Heart right ventricle (tissue), 16 donors: ENCODE measurements around the gene PLGRKT. TPM values are rescaled to one million over a fixed set of nuclear protein-coding genes. Genes with fewer than 3 reads are reported as not detected.

Source experiments
- ATAC-seq, 8 donors: fragments of 200-7000 bp; cut with Tn5 transposase; one replicate each; pipeline ENCODE4 v1.9.1; 2020; ENCODE audit warnings: mild to moderate bottlenecking in 8 of 8, moderate library complexity in 8 of 8, moderate number of reproducible peaks in 1 of 8
- DNase-seq, 2 donors: peaks; one replicate each; pipeline ENCODE4 v3.0.0-alpha.2; 2020
- H3K27ac ChIP-seq, 10 donors: fragments of 200-600 bp; sonication (generic) in 2 of 10; one replicate each; pipeline versions ENCODE4 v1.5.0 to v1.8.0; 2020 to 2022; ENCODE audit warnings: mild to moderate bottlenecking in 3 of 10
- H3K27me3 ChIP-seq, 7 donors: fragments of 200-600 bp; one replicate each; pipeline ENCODE4 v1.8.0; 2021 to 2022; ENCODE audit warnings: mild to moderate bottlenecking in 2 of 7
- H3K36me3 ChIP-seq, 9 donors: fragments of 200-600 bp; sonication (generic) in 1 of 9; one replicate each; pipeline versions ENCODE4 v1.5.0 to v1.8.0; 2020 to 2022; ENCODE audit warnings: mild to moderate bottlenecking in 2 of 9
- H3K4me1 ChIP-seq, 9 donors: fragments of 200-600 bp; sonication (generic) in 1 of 9; one replicate each; pipeline versions ENCODE4 v1.5.0 to v1.8.0; 2020 to 2022; ENCODE audit warnings: mild to moderate bottlenecking in 4 of 9
- H3K4me3 ChIP-seq, 10 donors: fragments of 200-600 bp; sonication (generic) in 2 of 10; one replicate each; pipeline versions ENCODE4 v1.5.0 to v1.8.0; 2020 to 2022; ENCODE audit warnings: mild to moderate bottlenecking in 7 of 10, moderate library complexity in 2 of 10
- H3K9me3 ChIP-seq, 11 donors: fragments of 200-600 bp in 10 of 11; sonication (generic) in 2 of 11; one replicate each; pipeline versions ENCODE4 v1.5.0 to v1.8.0; 2013 to 2022; ENCODE audit warnings: mild to moderate bottlenecking in 2 of 11, control low read depth in 1 of 11, moderate library complexity in 1 of 11
- CTCF ChIP-seq, 9 donors: fragments of 200-600 bp; sonication (generic) in 2 of 9; IDR thresholded peaks; one replicate each; pipeline versions ENCODE4 v1.5.0 to v1.8.0; 2021 to 2022; ENCODE audit warnings: antibody characterized with exemption in 9 of 9, mild to moderate bottlenecking in 5 of 9, moderate library complexity in 1 of 9
- WGBS, 2 donors: extraction: QIAGEN DNeasy Blood & Tissue Kit; methylation state at CpG; one replicate each; pipeline ENCODE4 v1.1.7; 2013; ENCODE audit warnings: inconsistent platforms in 1 of 2; 5-methylcytosine and 5-hydroxymethylcytosine counted together
- intact Hi-C, 10 donors: fragments of 100-400 bp; cut with DNase I; formaldehyde crosslinking; loops; one replicate each; pipeline versions ENCODE4 v1.11.1 to v1.14.2; 2022
- polyA plus RNA-seq, 2 donors: library from polyadenylated mRNA; stranded (reverse); fragments of 200-250 nt; gene quantifications; one replicate each; pipeline ENCODE4 v1.2.3, GENCODE V29; 2013
- total RNA-seq, 10 donors: library from RNA; stranded (reverse); fragmentation: NEBNext Ultra II Directional in 3 of 10; extraction: Animal tissue kit (Norgen Biotek cat#: 25700) in 3 of 10; gene quantifications; one replicate each; pipeline versions ENCODE4 v1.2.1 to v1.2.4, GENCODE V29; 2021 to 2023
- donor health status: Arrhythmogenic right ventricular cardiomyopathy.
- donor health status: ischemic (EF 13 %, LVEDD 7.1; RV severe dilation, severe dysfunction).
- donor health status: healthy with polysubstance abuse.
- donor health status: DM: no; HTN: yes; CAD: no.
- donor health status: DM: no; HTN: no; CAD: no.
- donor health status: ischemic (EF 25% LVEDD 6.9; RV normal size, moderate dysfunction).
- donor health status: ischemic (EF 25% LVEDD 5.7; RV mildly dilated, moderate dysfunction).
- donor health status: healthy.
- donor health status: DM: yes; HTN: yes; CAD: no.
- donor health status: Ischemic cardiomyopathy.
- donor health status: ischemic (EF 35%, LVEDD 5.7; RV mildly dilated, moderate dysfunction).
- donor health status: nonischemic (EF 11% LVEDD 7.7; RV severe dilation, severe dysfunction).
- donor health status: DM: yes; HTN: yes; CAD: no.
- donor health status: PGD.
- donor health status: ischemic (EF 29% LVEDD 5.4; RV normal size, mild dysfunction).
- donor health status: nonischemic (EF 23%, LVEDD 6.1; RV moderate dilation, normal function).

Gene PLGRKT
- total and polyA plus RNA-seq, 12 donors = 11.8 to 53.0 (median 35.9) TPM

- WGBS, 2 donors = 75 to 83% methylated on average over 3 of the region's 3 CpGs
Measured at GRCh38 chr9:5382479-5382878, 55.2 kb downstream of the PLGRKT start.

DNA sequence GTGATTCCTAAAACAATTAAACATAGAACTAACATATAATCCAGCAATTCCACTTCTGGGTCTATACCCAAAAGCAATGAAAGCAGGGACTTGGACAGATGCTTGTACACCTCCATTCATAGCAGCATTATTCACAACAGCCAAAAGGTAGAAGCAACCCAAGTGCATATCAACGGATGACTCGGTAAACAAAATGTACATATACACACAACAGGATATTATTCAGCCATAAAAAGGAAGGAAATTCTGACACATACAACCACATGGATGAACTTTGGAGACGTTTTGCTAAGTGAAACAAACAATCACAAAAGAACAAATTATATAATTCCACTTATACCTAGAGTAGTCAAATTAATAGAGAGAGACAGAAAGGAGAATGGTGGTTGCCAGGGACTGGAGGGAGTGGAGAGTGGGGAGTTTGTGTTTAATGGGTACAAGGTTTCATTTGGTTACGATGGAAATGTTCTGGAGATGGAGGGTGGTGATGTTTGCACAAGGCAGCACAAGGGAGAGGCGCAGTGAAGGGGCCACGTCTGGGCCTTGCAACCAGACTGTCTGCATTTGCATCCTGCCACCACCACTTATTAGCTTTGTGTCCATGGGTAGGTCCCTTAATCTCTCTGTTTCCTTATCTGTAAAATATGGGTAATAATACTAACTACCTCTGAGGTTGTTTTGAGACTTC, 61.8 kb downstream of the PLGRKT start:
- Histone ChIP-seq H3K36me3 (peaks cover 0 to 10% (median 0%) of the 10 kb centered on the region in 9 donors), H3K9me3 (no peaks in the 10 kb centered on the region), H3K27me3 (no peaks in the 10 kb centered on the region), H3K27ac (no peak overlapping the region), H3K4me3 (no peak overlapping the region), H3K4me1 (peaks cover 0 to 17% (median 0%) of the 10 kb centered on the region in 9 donors)
- 81 to 87% methylated on average over 6 of the region's 6 CpGs for whole genome bisulfite sequencing, 2 donors
- intact Hi-C loops = no loop called here
- DNase-seq = no peak
- no peak for ATAC-seq
- no peak for TF ChIP-seq CTCF (IDR thresholded peaks at IDR 0.05)

More at GRCh38 chr9:5382479-5382878, 55.2 kb downstream of the PLGRKT start:
- no peak for ATAC-seq
- DNase-seq = no peak
- H3K4me1 ChIP-seq = peaks cover 0 to 5% (median 0%) of the 10 kb centered on the region in 9 donors
- TF ChIP-seq CTCF (IDR thresholded peaks at IDR 0.05) = no peak
- intact Hi-C loops = loop anchor here in 1 of 10 donors (10.0 kb wide), 1 partner anchor 58 kb away; no protein-coding TSS in a partner anchor
- H3K9me3 ChIP-seq = no peaks in the 10 kb centered on the region
- H3K27me3 ChIP-seq = no peaks in the 10 kb centered on the region
- H3K36me3 ChIP-seq = peaks cover 0 to 13% (median 0%) of the 10 kb centered on the region in 9 donors
- H3K4me3 ChIP-seq = no peak overlapping the region
- H3K27ac ChIP-seq = no peak overlapping the region

DNA sequence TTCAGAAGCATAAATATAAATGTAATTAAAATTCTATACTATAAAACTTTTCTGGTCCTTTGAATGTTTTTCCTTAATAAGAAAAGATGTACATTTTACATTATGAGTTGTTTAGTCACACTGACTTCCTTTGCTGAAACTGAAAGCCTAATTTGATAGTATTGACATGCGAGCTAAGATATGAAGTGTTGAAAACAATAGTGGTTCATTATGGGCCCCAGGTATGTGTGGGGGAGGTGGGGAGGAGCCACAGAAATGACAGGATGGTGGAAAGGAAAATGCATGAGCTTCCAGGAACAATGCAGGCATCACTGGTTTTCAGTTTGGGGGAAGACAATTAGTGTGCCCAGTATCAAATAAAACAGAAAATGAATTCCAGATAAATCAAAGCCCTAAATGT, 62.6 kb downstream of the PLGRKT start:
- peaks cover 0 to 1% (median 0%) of the 10 kb centered on the region in 9 donors for H3K36me3 ChIP-seq
- no peak overlapping the region for H3K27ac ChIP-seq
- no peak for ATAC-seq
- no peak overlapping the region for H3K4me3 ChIP-seq
- WGBS, 2 donors = 46 to 48% methylated on average over 1 of the region's 1 CpG
- H3K27me3 ChIP-seq = no peaks in the 10 kb centered on the region
- H3K9me3 ChIP-seq = no peaks in the 10 kb centered on the region
- intact Hi-C loops = no loop called here
- no peak for TF ChIP-seq CTCF (IDR thresholded peaks at IDR 0.05)
- peaks cover 0 to 17% (median 0%) of the 10 kb centered on the region in 9 donors for H3K4me1 ChIP-seq
- DNase-seq = no peak

DNA sequence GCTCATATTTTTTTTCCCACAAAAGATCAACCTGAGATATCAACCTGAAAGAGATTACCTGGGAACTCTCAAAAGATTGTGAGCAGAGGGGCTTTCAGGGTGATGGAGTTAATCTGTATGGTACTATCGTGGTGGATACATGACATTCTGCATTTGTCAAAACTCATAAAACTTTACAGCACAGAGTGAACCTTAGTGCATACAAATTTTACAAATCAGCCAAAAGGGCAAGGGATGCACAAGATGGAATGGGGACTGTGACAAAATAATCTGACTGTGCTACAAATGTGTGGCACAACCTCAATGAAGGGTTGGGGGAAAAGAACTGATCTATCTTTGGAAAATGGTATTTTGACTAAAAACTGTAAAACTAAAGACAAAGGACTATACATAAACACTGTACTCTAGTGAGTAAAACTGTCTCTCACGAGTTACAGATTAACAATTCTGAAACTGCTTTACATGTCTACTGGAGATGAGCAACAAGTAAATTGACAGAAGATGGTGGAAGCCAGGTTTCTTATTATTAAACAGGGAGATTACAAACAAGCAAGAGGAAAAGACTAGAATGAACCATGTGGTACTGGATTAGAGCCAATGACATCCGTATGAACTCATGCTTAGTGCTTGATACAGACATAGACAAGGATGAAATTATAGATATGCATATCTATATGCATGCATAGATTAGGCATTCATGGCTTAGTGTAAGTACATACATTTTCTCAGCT, 73.3 kb downstream of the PLGRKT start:
- peaks cover 0 to 13% (median 0%) of the 10 kb centered on the region in 9 donors for H3K4me1 ChIP-seq
- 56 to 69% methylated on average over 3 of the region's 3 CpGs for WGBS, 2 donors
- TF ChIP-seq CTCF (IDR thresholded peaks at IDR 0.05) = no peak
- peaks cover 0 to 18% (median 0%) of the 10 kb centered on the region in 9 donors for H3K36me3 ChIP-seq
- ATAC-seq (no peak), DNase-seq (no peak)
- H3K27me3 ChIP-seq = no peaks in the 10 kb centered on the region
- peaks cover 0 to 18% (median 0%) of the 10 kb centered on the region in 11 donors for H3K9me3 ChIP-seq
- no peak overlapping the region for H3K4me3 ChIP-seq
- no peak overlapping the region for H3K27ac ChIP-seq
- intact Hi-C loops = loop anchor here in 1 of 10 donors (10.0 kb wide), 1 partner anchor 50 kb away; no protein-coding TSS in a partner anchor
